ENCODE results near the gene B9D1. TPM values are rescaled to one million over a fixed set of nuclear protein-coding genes. Genes with fewer than 3 reads are reported as not detected.
A peak's percentile ranks its signal among the peaks of the same experiment; 100 is the strongest.

Gene B9D1
- total and polyA plus RNA-seq, 9 of the 15 experiments (the other 6 are each of a cell fraction or from before 2014, with no cell fraction given), result 8.9 to 28.0 (median 17.9) TPM

GRCh38 chr17:19304209-19304608 lies 58.3 kb downstream of the B9D1 start (continued):
- TF ChIP-seq CHD7 (IDR thresholded peaks at IDR 0.05; ENCODE audit: low read depth, low read length) (no peak), MYBL2 (IDR thresholded peaks at IDR 0.05; ENCODE audit: low read depth) (no peak), MYBL2 (CRISPR knock-in tag; IDR thresholded peaks at IDR 0.05; ENCODE audit: borderline replicate concordance) (no peak), ZNF239 (CRISPR knock-in tag; IDR thresholded peaks at IDR 0.05) (peak; percentile 17; the same call in 1 of the 2 replicates), ZFPM2 (CRISPR knock-in tag; IDR thresholded peaks at IDR 0.05) (no peak), MEIS2 (IDR thresholded peaks at IDR 0.05; ENCODE audit: partially characterized antibody) (no peak), JUNB (CRISPR knock-in tag; conservative IDR thresholded peaks at IDR 0.05) (peak; percentile 37; the same call in 1 of the 2 replicates), YY1 (IDR thresholded peaks at IDR 0.05; ENCODE audit: borderline replicate concordance in 1 of 3, control insufficient read depth in 1 of 3, extremely low read depth in 1 of 3, insufficient read depth in 3 of 3, insufficient read length in 1 of 3, insufficient replicate concordance in 2 of 3, low read depth in 1 of 3, low read length in 2 of 3) (no peak), SMC3 (conservative IDR thresholded peaks at IDR 0.05; ENCODE audit: insufficient read depth, low read depth, low read length) (no peak), JUND (IDR thresholded peaks at IDR 0.05; ENCODE audit: borderline replicate concordance, low read depth, low read length) (peak; percentile 94), JUND (tag; IDR thresholded peaks at IDR 0.05; ENCODE audit: borderline replicate concordance, low read depth, low read length) (peak; percentile 92), E2F1 (CRISPR knock-in tag; IDR thresholded peaks at IDR 0.05) (no peak), WHSC1 (IDR thresholded peaks at IDR 0.05; ENCODE audit: low read length) (no peak)
- TF ChIP-seq, protein P1, sequence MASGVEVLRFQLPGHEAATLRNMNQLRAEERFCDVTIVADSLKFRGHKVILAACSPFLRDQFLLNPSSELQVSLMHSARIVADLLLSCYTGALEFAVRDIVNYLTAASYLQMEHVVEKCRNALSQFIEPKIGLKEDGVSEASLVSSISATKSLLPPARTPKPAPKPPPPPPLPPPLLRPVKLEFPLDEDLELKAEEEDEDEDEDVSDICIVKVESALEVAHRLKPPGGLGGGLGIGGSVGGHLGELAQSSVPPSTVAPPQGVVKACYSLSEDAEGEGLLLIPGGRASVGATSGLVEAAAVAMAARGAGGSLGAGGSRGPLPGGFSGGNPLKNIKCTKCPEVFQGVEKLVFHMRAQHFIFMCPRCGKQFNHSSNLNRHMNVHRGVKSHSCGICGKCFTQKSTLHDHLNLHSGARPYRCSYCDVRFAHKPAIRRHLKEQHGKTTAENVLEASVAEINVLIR (CRISPR knock-in tag; IDR thresholded peaks at IDR 0.05), result 0 out of 2 replicates have a peak, but pooled peaks have one; percentile 6

Measured in K562 (cell line).